ENCODE data around the gene TXNRD2.

- TF ChIP-seq ZBTB7A (IDR thresholded peaks at IDR 0.05; ENCODE audit: low read depth) (no peak), CREB1 (IDR thresholded peaks at IDR 0.05; ENCODE audit: low read depth) (no peak), USF1 (IDR thresholded peaks at IDR 0.05) (no peak), TAF1 (IDR thresholded peaks at IDR 0.05; ENCODE audit: low read depth) (no peak), EP300 (IDR thresholded peaks at IDR 0.05; ENCODE audit: borderline replicate concordance) (no peak), MAX (IDR thresholded peaks at IDR 0.05) (no peak), FOXM1 (IDR thresholded peaks at IDR 0.05; ENCODE audit: borderline replicate concordance, low read depth) (no peak), CEBPB (IDR thresholded peaks at IDR 0.05) (no peak), TCF12 (IDR thresholded peaks at IDR 0.05; ENCODE audit: low read depth) (no peak)
These were observed 61.4 kb downstream of the TXNRD2 start for GRCh38 chr22:19879992-19880785.

All from Ishikawa (cell line).